ENCODE results near the gene IL19.

The IL19 gene

GRCh38 chr1:206770531-206771337, at the start of gene IL19:
Gene IL19 (plus strand): TSS chr1:206770773. CDS start chr1:206836663, 65,890 bp downstream.
- DNase-seq, result peak in 4 of 58 donors; percentile 3 to 8 (median 8)

GRCh38 chr1:206721454-206721853, 49.1 kb upstream of the IL19 start:
- no peak for DNase-seq

- no peak for DNase-seq
Observed at GRCh38 chr1:206722751-206723461, 47.7 kb upstream of the IL19 start.

GRCh38 chr1:206723462-206723804, 47.1 kb upstream of the IL19 start:
- no peak for DNase-seq

GRCh38 chr1:206723805-206724472, 46.6 kb upstream of the IL19 start:
- no peak for DNase-seq

- DNase-seq, result peak in 11 of 58 donors; percentile 8 to 59 (median 25)
Observed at GRCh38 chr1:206725109-206725963, 45.2 kb upstream of the IL19 start.

- DNase-seq, result peak in 2 of 58 donors; percentile 15 to 31
Observed at GRCh38 chr1:206727981-206728696, 42.4 kb upstream of the IL19 start.

- DNase-seq, result no peak
Observed at GRCh38 chr1:206728697-206728987, 41.9 kb upstream of the IL19 start.

- no peak for DNase-seq
Observed at GRCh38 chr1:206729050-206729449, 41.5 kb upstream of the IL19 start.

- no peak for DNase-seq
Observed at GRCh38 chr1:206729507-206729906, 41.1 kb upstream of the IL19 start.

- no peak for DNase-seq
Observed at GRCh38 chr1:206732508-206732907, 38.1 kb upstream of the IL19 start.

- no peak for DNase-seq
Observed at GRCh38 chr1:206732992-206733391, 37.6 kb upstream of the IL19 start.

GRCh38 chr1:206734499-206735142, 36.0 kb upstream of the IL19 start:
- DNase-seq, result peak in 5 of 58 donors; percentile 11 to 40 (median 28)

GRCh38 chr1:206735553-206736031, 35.0 kb upstream of the IL19 start:
- peak in 3 of 58 donors; percentile 12 to 30 (median 17) for DNase-seq

GRCh38 chr1:206736878-206737728, 33.5 kb upstream of the IL19 start:
- no peak for DNase-seq

GRCh38 chr1:206737729-206738201, 32.8 kb upstream of the IL19 start:
- no peak for DNase-seq

- DNase-seq, result no peak
Observed at GRCh38 chr1:206738370-206739366, 31.9 kb upstream of the IL19 start.
